Sigmoid colon (tissue), 4 donors: Measurements from ENCODE around the gene ATP9A.

Experiments
- CTCF ChIP-seq, 4 experiments: fragments of 450-650 bp in 3 of 4; fragments of 200-600 bp in 1 of 4; IDR thresholded peaks; one replicate each; pipeline ENCODE4 v1.5.1; 2016 to 2019; ENCODE audit warnings: antibody characterized with exemption in 4 of 4, mild to moderate bottlenecking in 3 of 4, moderate library complexity in 2 of 4
- POLR2A ChIP-seq, 2 donors: fragments of 450-650 bp; IDR thresholded peaks; one replicate each; pipeline ENCODE4 v1.6.1; 2016; ENCODE audit warnings: antibody characterized with exemption in 2 of 2, mild to moderate bottlenecking in 2 of 2, moderate library complexity in 2 of 2
- POLR2AphosphoS5 ChIP-seq, 4 donors: sonication (generic); formaldehyde crosslinking; IDR thresholded peaks; one replicate each; pipeline ENCODE4 v1.6.1; 2017; ENCODE audit warnings: antibody characterized with exemption in 4 of 4

GRCh38 chr20:51702556-51702955 lies 65.6 kb downstream of the ATP9A start:
- no peak for TF ChIP-seq CTCF (IDR thresholded peaks at IDR 0.05)
- TF ChIP-seq POLR2AphosphoS5 (IDR thresholded peaks at IDR 0.05), result no peak
- TF ChIP-seq POLR2A (IDR thresholded peaks at IDR 0.05), result no peak
